A673 (cell line): ENCODE measurements around the gene PAQR5. TPM values are rescaled to one million over a fixed set of nuclear protein-coding genes. Genes with fewer than 3 reads are reported as not detected.
A peak's percentile ranks its signal among the peaks of the same experiment; 100 is the strongest.

Source experiments
- Bru-seq: library from RNA; stranded (reverse); fragments of 400-500 nt; gene quantifications from one replicate; lab custom pipeline; 2021; lab: Mats Ljungman, UMichigan
- BruChase-seq, 2 experiments: library from RNA; stranded (reverse); fragments of 400-500 nt; gene quantifications; one replicate each; lab custom pipeline; 2021; lab: Mats Ljungman, UMichigan
- BruUV-seq: library from RNA; stranded (reverse); fragments of 400-500 nt; replicated peaks from 2 replicates; lab custom pipeline; 2021; lab: Mats Ljungman, UMichigan
- CTCF ChIA-PET: fragments of 300-600 bp; sonication (Branson Sonifier 250); formaldehyde crosslinking; loops from one replicate; lab custom pipeline; 2022; ENCODE audit warnings: antibody characterized with exemption; lab: Charles Lee
- POLR2A ChIA-PET: fragments of 300-600 bp; sonication (Branson Sonifier 250); formaldehyde crosslinking; loops from one replicate; lab custom pipeline; 2022; ENCODE audit warnings: antibody characterized with exemption; ENCODE audit not compliant: low non-redundant PET; lab: Charles Lee
- DNase-seq: peaks from one replicate; pipeline ENCODE4 v3.0.0-alpha.2; 2015; ENCODE audit warnings: low spot score
- H3K27ac ChIP-seq: fragments of 200-600 bp; sonication (generic); 2 replicates; pipeline ENCODE4 v1.5.1; 2016; ENCODE audit warnings: mixed run types, low read depth, mild to moderate bottlenecking, mixed read lengths, antibody characterized with exemption, low read length; ENCODE audit not compliant: poor library complexity, severe bottlenecking
- H3K27me3 ChIP-seq: fragments of 200-600 bp; sonication (generic); replicated peaks from 2 replicates; pipeline ENCODE4 v1.6.1; 2017; ENCODE audit warnings: mixed run types, low read depth, mild to moderate bottlenecking, mixed read lengths, antibody characterized with exemption, low read length; ENCODE audit not compliant: insufficient read depth, poor library complexity
- H3K36me3 ChIP-seq: fragments of 200-600 bp; sonication (generic); 2 replicates; pipeline ENCODE4 v1.6.1; 2016; ENCODE audit warnings: mixed run types, mild to moderate bottlenecking, mixed read lengths, antibody characterized with exemption, low read length; ENCODE audit not compliant: insufficient read depth, poor library complexity, severe bottlenecking
- H3K4me1 ChIP-seq: fragments of 200-600 bp; sonication (generic); 2 replicates; pipeline ENCODE4 v1.6.1; 2017; ENCODE audit warnings: mixed run types, mild to moderate bottlenecking, mixed read lengths, antibody characterized with exemption, low read length; ENCODE audit not compliant: insufficient read depth, poor library complexity, severe bottlenecking
- H3K4me3 ChIP-seq: fragments of 200-600 bp; sonication (generic); 2 replicates; pipeline ENCODE4 v1.5.1; 2016; ENCODE audit warnings: low read depth, mixed run types, mild to moderate bottlenecking, mixed read lengths, low read length; ENCODE audit not compliant: poor library complexity, severe bottlenecking
- H3K9me3 ChIP-seq: fragments of 200-600 bp; sonication (generic); 2 replicates; pipeline ENCODE4 v1.6.1; 2016; ENCODE audit warnings: mixed run types, low read depth, mild to moderate bottlenecking, mixed read lengths, antibody characterized with exemption, low read length; ENCODE audit not compliant: poor library complexity, severe bottlenecking
- CTCF ChIP-seq: fragments of 300-800, 200-600 bp; sonication (generic); conservative IDR thresholded peaks from 2 replicates; pipeline ENCODE4 v1.5.1; 2017; ENCODE audit warnings: low read depth, mild to moderate bottlenecking, antibody characterized with exemption, low read length, moderate library complexity, mixed read lengths
- EZH2 ChIP-seq: fragments of 200-600 bp; sonication (generic); IDR thresholded peaks from 2 replicates; pipeline ENCODE4 v1.6.1; 2017; ENCODE audit warnings: borderline replicate concordance, low read depth, mild to moderate bottlenecking, mixed read lengths, antibody characterized with exemption, low read length; ENCODE audit not compliant: poor library complexity, severe bottlenecking
- intact Hi-C: fragments of 100-400 bp; cut with micrococcal nuclease; formaldehyde crosslinking; loops from one replicate; pipeline ENCODE4 v1.10.0; 2022; ENCODE audit not compliant: unreplicated experiment
- long read RNA-seq: library from polyadenylated mRNA; stranded (forward); transcript quantifications from one replicate; pipeline ENCODE4 v2.0.0, GENCODE V29; 2022
- total RNA-seq: library from RNA; stranded (reverse); gene quantifications from 2 replicates; pipeline ENCODE4 v1.2.3, GENCODE V29; 2021

PAQR5 gene
- total RNA-seq (16.0 and 19.1 TPM in 2 replicates), Bru-seq, nascent RNA (percentile 59 among the genes with signal in this experiment), BruChase-seq, experiment 1, labeled RNA remaining after a 2-hour chase (percentile 54 among the genes with signal in this experiment), BruChase-seq, experiment 2, labeled RNA remaining after a 6-hour chase (percentile 72 among the genes with signal in this experiment)
- long read RNA-seq, full-length matches to known transcripts = 5 of 17 reads
- long read RNA-seq, partial matches to known transcripts = 2 of 17 reads
- long read RNA-seq, other reads (novel, unspliced or antisense) = 10 of 17 reads

GRCh38 chr15:69298697-69299441 is at the start of gene PAQR5:
TSS of gene PAQR5 (plus strand) at chr15:69298912. CDS start at chr15:69360081, 61,169 bp downstream.
- H3K9me3 ChIP-seq = no peaks in the 10 kb centered on the region
- H3K27ac ChIP-seq = peak within 1 kb of the TSS; percentile 26
- no peaks in the 10 kb centered on the region for H3K36me3 ChIP-seq
- TF ChIP-seq EZH2 (no peak), CTCF (no peak)
- DNase-seq = peak; percentile 83
- CTCF ChIA-PET = no interaction called here
- peak within 1 kb of the TSS; percentile 71 for H3K4me3 ChIP-seq
- POLR2A ChIA-PET = no interaction called here
- intact Hi-C loops = no loop called here
- no TSS peak for BruUV-seq
- H3K27me3 ChIP-seq = no peaks in the 10 kb centered on the region
- H3K4me1 ChIP-seq = peaks cover 15% of the 10 kb centered on the region

GRCh38 chr15:69253156-69253555 is 45.6 kb upstream of the PAQR5 start:
- H3K9me3 ChIP-seq = no peaks in the 10 kb centered on the region
- ChIA-PET CTCF (no interaction called here), POLR2A (no interaction called here)
- H3K27me3 ChIP-seq = no peaks in the 10 kb centered on the region
- peak overlapping the region; percentile 66 for H3K27ac ChIP-seq
- H3K4me1 ChIP-seq = peaks cover 21% of the 10 kb centered on the region
- no peaks in the 10 kb centered on the region for H3K36me3 ChIP-seq
- TF ChIP-seq EZH2 (no peak), CTCF (no peak)
- DNase-seq = peak; percentile 91
- no TSS peak for BruUV-seq
- intact Hi-C loops = no loop called here
- no peak overlapping the region for H3K4me3 ChIP-seq

- Histone ChIP-seq H3K9me3 (no peaks in the 10 kb centered on the region), H3K4me3 (no peak overlapping the region), H3K36me3 (peaks cover 7% of the 10 kb centered on the region), H3K4me1 (peaks cover 9% of the 10 kb centered on the region), H3K27me3 (no peaks in the 10 kb centered on the region), H3K27ac (no peak overlapping the region)
- BruUV-seq = no TSS peak
- intact Hi-C loops = loop anchor here (1.0 to 10.0 kb wide), 2 partner anchors 101 to 206 kb away; partner anchors contain the start of gene GLCE
- peak; percentile 59 for DNase-seq
- ChIA-PET CTCF (interaction anchor here (0.7 kb wide), 1 partner anchor 206 kb away, joined by 5 read pairs; no protein-coding TSS in a partner anchor), POLR2A (no interaction called here)
- TF ChIP-seq CTCF (peak; percentile 76), EZH2 (no peak)
Observed at GRCh38 chr15:69265347-69265955, 33.3 kb upstream of the PAQR5 start.
